Measurements from ENCODE around the gene FUT7.
"Not testable (repeated sequence)": the region's sequence is repeated elsewhere in the genome, so short reads cannot be mapped to it uniquely, and the experiment has no call there.

The FUT7 gene

DNA sequence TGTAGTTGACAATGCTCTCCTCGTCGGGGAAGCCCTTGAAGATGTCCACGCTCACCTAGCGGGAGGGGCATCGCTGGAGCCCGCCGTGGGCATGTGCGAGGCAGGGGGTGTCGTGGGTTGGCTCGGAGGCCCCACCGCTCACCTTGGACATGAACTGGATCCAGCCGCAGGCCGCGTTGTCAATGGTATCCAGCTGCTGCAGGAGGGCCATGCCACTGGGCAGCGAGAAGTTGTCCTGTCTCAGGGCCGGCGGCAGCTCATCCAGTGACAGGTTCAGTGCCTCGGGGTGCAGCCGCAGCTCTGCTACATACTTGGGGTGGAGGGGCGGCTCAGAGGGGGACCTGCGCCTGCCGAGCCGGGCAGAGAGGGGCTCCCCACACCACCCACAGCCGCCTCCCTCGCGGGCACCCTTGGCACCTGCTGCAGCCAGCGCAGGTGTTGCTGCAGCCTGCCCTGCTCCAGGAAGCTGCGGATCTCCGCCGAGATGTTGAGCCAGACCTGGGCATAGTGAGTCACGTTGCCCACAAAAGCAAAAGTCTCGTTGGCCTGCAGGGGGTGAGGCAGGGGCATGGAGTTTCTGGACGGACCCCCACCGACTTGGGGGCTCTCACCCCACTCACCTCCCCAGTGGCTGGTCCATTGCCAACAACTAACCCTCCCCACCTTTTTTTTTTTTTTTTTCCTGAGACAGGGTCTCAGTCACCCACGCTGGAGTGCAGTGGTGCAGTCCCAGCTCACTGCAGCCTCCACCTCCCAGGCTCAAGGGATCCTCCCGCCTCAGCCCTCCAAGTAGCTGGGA is 12.9 kb downstream of the FUT7 start:
- no peak for DNase-seq (ENCODE audit: low read depth in 2 of 2)

DNA sequence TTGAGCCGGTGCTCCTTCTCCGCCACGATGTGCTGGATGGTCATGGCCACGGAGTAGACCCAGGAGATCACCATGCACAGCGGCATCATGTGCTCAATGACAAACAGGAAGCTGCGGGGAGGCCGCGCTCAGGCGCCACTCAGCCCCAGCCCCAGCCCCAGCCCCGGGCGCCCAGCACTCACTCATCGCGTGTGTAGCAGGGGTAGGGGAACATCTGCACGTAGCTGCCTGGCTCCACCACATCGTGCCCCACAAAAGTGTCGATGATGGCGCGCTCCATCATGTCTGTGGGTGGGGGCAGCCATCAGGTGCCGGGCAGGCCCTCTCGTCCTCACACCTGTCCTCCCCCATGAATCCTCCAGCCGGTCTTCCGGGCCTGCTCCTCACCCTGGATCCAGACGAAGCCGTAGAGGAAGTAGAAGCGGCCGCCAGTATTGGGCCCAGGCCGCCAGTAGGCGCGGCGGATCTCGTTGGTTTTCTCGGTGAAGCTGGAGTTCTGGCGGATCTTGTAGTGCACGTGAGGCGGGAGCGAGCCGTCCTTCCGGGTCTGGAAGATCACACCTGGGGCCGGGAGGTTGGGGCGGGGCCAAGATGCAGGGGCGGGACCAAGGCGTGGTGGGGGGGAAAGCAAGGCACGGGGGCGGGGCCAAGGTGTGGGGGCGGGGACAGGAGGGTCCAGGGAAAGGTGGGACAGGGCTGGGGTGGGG is 13.9 kb downstream of the FUT7 start:
- no peak for DNase-seq (ENCODE audit: low read depth in 2 of 2)

DNA sequence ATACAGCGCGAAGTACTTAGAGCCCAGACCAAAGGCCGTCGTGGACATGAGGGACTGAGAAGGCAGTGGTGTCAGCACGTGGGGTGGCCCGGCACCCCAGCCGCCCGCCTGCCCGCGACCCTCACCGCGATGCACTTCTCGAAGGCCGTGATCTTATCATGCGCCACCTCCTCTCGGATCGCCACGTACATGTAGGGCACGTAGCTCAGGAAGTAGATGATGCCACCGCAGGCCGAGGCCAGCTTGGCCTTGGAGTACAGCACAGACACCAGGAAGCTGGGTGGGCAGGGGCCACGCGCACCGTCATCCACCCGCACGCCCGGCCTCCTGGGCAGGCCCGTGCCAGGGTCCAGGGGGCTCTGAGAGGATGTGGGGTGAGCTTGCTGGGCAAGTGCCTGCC is 14.8 kb downstream of the FUT7 start:
- no peak for DNase-seq (ENCODE audit: low read depth in 2 of 2)

DNA sequence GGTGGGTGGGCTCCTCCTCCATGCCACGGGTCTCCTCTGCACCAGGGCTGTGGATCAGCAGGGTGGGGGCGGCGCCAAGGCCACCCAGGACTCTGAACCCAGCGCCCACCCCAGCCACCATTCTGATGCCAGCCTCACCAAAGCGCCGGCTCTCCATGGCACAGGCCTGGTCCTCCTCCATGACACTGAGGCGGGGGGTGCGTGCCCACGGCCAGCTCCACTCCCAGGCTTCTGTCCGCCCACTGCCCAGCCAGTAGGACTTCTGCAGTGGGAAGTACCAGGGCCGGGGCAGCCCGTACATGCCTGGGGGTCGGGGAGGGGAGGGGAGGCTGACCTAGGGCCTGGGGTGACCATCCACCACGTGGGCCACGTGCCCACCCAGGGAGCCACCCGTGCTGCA is 15.5 kb downstream of the FUT7 start:
- DNase-seq (ENCODE audit: low read depth in 2 of 2), result no peak

DNA sequence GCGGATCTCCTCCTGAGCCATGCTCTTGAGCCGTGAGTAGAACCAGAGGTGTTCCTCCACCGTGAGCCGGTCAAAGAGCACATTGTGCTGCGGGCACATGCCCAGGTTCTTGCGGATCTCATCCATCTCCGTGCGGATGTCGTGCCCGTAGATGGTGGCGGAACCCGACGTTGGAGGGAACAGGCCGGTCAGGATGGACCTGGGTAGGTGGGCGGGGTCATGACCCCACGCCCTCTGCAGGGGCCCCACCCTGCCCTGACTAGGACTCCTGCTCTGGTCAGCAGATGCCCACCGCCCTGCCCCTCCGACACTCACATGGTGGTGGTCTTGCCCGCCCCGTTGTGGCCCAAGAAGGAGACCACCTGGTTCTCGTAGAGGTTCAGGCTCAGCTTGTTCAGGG is 15.9 kb downstream of the FUT7 start:
- DNase-seq (ENCODE audit: low read depth in 2 of 2), result no peak

DNA sequence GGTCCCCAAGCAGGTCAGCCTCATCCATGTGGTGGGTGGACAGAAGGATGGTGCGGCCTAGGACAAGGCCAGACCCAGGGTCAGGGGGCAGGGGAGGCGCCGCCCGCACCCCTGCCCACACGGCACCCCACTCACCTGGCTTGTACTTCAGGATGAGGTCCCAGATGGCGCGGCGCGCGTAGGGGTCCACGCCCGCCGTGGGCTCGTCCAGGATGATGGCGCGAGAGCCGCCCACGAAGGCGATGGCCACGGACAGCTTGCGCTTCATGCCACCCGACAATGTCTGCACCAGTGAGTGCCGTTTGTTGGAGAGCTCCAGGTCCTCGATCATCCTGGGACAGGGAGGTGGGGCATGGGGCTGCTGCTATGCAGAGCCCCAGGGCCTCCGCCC is 16.4 kb downstream of the FUT7 start:
- DNase-seq (ENCODE audit: low read depth in 2 of 2), result no peak

DNA sequence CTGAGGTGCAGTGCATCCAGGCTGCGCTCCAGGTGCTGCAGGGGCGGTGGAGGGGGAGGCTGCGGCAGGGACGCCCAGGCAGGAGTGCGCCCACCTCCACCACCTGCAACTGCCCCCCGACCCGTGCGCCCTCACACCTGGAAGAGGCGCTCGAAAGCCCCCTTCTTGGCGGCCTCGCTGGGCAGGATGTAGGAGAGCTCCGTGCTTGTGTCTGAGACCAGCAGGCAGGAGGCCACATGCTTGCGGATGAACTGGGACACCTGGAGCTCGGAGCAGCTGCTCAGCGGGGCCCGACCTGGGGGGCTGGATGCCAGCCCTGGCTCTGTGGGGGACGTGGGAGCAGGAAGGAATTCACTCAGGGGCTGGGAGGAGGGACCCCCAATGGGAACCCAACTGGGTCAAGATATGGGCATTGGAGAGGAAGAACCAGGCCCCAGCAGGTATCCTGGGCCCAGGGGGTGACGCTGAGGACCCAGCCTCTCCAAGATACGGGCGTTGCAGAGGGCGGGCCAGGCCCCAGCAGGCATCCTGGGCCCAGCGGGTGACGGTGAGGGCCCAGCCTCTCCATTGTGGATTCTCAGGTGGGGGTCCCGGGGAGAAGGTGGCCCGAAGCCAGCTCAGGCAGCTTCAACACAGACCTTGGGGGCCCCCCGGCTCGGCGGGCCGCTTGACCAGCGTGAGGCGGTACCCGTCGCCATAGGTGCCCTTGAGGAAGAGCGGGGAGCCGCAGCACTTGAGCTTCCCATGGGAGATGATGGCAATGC is 16.9 kb downstream of the FUT7 start:
- DNase-seq (ENCODE audit: low read depth in 2 of 2), result no peak

DNA sequence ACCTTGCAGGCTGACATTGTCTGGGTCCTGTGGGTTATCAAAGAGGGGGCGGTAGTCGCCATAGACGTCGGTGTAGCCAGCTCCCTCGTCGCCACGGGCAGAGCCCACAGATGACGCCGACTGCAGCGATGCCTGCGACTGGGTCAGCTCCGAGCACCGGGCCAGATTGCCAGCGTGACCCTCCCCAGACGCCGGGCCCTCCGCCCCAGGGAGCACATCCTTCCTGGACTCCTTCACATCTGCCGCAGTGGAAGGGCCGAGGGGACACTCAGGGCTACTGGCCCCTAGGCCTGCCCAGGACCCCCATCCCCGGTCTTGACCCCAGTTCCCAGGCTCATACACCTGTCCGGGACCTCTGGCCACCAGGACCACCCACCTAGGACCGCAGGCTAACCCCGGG is 17.7 kb downstream of the FUT7 start:
- DNase-seq (ENCODE audit: low read depth in 2 of 2), result no peak

DNA sequence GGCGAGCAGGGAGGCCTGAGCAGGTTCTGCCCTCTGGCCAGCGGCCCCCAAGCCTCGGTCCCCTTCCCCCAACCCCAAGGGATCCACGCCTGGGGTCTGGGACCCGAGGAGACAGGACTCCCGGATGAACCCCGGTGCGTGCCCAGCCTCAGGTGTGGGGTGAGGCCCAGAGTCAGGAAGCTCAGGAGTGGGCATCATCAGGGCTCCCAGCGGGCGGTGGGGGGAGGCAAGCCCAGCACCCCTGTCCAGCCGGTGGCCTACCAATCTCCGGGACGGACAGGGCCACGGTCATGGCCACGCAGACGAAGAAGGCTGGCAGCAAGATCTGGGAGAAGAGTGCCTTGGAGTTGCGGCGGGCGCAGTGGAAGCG is 18.3 kb downstream of the FUT7 start:
- DNase-seq (ENCODE audit: low read depth in 2 of 2), result no peak

DNA sequence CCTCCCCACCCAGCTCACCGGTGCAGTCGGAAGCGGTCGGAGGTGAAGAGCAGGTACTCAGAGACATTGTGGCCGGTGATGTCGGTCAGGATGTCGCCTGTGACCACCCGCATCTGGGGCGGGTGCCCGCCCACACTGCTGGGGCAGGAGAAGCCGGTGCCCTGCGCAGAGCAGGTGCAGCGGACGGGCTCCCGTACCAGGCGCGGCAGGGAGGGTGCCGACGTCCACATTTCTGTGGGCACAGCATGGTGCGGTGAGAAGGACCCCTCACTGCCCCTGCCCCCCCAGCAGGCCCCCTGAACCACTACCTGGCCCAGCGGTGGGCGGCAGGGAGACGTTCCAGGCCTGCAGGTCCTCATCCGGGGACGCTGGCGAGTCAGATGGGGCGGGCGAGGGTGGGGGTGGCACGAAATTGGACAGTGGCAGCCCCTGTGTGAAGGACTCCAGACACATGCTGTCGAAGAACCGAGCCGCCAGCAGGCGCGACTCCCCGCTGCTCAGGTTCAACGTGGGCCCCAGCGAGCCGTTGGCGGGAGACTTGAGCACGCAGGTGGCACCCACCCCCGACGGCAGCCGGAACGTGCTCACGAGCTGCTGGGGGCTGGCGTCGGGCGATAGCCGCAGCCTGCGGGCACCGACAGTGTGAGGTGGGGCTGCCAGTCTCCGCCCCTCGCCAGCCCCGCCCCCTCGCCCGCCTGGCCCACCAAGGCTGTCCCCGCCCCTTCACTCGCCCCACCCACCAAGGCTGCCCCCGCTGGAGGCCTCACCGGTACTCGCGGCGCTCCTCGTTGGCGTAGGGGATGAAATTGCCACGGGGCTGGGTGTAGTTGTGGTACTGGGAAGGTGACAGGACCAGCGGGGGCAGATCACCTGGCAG is 19.0 kb downstream of the FUT7 start:
- no peak for DNase-seq (ENCODE audit: low read depth in 2 of 2)

DNA sequence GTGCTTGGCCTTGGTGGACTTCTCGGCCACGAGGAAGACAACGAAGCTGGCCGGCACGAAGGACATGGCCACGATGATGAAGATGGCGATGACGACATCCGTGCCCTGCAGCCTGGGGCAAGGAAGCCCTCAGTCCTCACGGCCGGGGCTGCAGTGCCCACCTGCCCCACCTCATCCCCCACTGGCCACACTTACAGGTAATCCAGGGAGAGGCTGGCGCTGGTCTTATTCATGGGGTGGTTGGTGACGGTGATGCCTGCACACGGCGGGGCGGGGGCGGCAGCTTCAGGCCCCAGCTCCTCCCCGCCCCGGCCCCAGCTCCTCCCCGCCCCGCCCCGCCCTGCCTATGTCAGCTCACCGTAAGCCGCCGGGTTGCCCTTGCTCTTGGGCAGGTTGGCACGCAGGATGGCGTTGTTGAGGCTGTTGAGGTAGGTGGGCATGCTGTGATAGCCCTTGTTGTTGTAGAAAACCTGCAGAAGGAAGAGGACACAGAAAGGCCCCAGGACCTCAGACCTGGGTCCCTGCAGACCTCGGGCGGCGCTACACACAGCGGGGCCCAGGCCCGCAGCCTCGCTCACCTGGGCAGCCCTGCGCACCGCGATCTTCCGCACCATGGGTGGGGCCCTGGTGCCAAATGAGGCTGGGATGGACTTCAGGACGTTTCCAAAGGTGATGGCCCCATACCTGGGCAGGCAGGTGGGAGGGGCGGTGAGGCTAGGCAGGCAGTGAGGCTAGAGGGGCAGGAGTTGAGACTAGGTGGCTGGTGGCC is 19.8 kb downstream of the FUT7 start:
- no peak for DNase-seq (ENCODE audit: low read depth in 2 of 2)

DNA sequence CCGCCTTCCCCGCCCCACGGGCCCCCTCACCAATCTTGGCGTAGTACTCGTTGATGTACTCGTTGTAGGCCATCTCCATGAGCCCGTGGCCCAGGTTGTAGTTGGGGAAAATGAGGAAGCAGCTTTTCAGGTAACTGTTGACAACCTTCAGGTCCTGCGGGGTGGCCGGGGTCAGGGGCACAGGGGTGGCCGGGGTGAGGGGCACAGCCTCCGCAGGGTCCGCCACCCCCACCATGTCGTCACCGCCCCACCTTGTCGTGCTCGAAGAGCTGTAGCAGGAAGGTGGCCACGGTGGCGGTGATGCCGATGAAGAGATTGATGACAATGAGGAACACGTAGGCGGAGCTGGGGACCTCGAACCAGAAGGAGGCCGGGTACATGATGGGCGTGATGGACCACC is 20.7 kb downstream of the FUT7 start:
- DNase-seq (ENCODE audit: low read depth in 2 of 2), result no peak

DNA sequence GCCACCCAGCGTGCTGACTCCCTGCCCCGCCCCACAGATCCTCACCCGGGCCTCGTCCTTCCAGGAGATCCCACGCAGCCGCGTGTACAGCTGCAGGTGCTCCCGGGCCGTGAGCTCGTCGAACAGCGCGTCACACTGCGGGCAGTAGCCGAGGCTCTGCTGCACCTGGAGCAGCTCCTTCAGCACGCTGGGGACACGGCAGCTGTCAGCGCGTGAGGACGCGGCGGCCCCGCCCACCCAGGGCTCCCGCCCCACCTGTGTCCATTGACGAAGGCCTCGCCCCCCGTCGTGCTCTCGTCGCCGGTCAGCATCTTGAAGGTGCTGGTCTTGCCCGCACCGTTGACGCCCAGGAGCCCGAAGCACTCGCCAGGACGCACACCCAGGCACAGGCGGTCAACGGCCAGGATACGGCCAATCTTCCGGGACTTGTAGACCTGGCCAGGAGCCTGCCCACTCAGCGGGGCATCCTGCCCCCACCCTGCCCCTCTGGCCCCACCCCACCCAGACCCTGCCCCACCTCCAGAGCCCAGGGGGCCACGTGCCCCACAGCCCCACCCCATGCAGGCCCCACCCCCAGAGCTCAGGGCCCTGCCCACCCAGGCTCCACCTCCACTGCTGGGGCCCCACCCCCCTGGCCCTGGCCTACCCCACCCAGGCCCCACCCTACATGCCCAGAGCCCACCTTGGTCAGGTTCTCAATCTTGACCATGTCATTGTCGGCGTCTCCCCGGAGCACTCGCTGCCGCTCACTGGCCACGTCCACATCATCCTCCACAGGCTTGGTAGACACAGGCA is 21.8 kb downstream of the FUT7 start:
- no peak for DNase-seq (ENCODE audit: low read depth in 2 of 2)

DNA sequence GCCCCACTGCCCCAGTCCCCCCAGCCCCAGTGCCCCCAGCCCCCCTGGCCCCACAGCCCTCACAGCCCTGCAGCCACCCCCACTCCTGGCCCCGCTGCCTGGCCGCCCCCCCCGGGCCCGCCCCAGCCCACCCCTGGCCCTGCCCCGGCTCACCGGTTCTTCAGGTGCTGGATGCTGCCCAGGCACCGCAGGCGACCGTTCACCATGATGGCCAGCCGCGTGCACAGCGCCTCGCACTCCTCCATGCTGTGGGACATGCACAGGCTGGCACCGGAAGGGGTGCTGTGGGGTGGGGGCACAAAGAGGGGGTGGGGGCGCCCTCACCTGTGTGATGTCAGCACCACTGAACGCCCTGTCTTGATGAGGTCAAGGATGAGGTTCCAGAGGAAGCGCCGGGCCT is 22.7 kb downstream of the FUT7 start:
- no peak for DNase-seq (ENCODE audit: low read depth in 2 of 2)

DNA sequence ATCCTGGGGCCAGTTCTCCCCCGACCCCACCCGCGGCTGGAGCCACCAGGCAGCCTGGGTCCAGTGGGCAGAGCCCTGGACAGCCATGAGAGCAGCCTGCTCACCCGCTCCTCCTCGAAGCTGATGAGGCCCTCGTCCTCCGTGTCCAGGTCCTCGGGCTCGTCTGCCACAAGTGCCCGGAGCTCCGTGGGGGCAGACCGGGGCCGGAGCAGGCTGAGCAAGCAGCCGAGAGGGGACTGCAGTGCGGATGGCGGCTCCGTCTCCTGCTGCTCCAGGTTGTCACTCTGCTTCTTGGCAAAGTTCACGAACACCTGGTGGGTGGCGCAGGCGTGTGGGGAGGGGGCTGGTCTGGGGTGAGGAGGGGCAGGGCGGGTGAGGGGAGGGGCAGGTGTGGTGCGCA is 23.6 kb downstream of the FUT7 start:
- no peak for DNase-seq (ENCODE audit: low read depth in 2 of 2)

DNA sequence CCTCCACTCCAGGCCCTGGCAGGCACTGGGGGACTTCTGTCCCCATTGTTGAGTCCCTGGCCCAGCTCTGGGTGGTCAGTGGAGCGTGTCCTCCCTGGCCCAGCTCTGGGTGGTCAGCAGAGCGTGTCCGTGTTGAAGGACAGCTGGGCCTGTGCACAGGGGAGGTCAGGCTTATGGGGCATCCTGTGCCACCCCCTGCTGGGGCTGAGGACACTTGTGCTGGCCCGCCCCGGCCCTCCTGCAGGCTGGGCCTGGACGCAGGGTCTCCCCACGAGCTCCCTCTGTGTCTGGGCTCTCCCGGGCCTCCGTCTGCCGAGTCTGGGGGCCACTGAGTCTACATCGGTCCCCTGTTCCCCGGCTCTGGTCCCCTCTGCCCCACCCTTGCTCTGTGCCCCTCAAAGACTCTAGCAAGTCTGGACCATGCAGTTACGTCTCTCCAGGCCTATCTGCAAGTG is 24.0 kb downstream of the FUT7 start:
- no peak for DNase-seq (ENCODE audit: low read depth in 2 of 2)

DNA sequence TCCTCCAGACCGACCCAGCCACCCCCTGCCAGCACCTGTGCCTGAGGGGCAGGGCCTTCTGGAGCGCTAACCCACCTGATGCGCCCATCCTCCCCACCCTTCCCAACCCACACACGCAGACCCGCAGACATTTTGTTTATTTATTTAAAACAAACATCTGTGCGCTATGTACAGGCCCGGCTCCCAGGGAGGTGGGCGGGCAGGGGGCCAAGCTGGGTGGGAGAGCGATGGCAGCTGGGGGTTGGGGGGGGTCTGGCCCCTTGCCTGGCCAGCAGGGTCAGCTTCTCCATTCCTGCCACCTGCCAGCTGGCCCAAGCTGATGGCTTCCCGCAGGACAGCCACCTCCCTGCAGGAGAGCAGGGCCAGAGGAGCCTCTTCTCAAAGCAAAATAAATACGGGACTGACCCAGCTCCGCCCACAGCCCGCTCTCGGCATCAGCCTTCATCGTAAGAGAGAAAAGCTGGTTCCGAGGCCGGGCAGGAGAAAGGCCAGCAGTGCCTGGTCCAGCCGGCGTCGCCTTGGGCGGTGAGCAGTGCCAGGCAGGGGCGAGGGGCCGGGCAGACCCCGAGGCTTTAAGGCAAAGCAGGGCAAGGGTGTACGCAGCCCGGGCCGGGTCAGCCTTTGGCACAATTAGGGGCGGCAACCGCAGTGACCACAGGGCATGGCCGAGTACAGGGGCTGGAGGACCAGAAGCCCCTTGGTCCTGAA is 24.6 kb downstream of the FUT7 start:
- no peak for DNase-seq (ENCODE audit: low read depth in 2 of 2)

DNA sequence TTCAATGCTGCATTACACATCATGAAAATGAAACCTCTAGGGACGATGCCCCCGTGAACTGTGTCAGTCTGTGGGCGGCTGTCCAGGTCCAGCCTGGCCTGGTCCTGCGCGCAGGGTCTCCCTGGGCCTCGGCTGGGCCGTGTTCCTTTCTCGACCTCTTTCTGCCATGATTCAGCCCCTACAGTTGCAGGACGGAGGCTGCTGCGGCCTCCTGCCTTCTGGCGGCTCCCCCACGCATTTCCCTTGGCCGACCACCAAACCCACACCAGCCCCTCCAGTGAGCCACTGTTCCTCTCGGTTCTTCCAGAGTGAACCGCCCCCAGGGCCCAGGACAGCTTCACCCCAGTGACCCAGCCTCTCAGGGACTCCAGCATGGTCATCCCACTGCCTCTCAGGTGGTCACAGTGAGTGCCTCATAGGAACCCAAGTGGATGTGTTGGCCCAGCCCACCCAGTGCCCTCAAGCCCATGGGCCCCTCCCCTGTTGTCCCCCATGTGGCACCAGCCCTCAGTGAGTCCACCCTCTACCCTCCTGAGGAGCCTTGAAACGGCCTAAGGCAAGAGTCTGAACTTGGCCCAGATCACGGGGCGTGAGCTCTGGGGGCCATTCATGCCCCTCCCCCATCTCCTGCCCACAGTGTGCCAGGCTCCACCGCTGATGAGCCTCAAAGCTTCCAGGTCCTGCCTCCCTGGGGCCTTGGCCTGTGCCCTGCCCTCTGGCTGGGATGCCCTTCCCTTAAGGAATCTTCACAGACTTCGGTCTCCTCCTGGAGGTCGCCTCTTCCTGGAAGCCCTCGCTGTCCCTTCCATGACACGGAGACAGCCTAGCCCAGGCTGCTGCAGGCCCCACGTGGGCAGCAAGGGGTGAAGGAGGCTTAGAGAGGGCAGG is 25.5 kb downstream of the FUT7 start:
- DNase-seq (ENCODE audit: low read depth in 2 of 2), result no peak

DNA sequence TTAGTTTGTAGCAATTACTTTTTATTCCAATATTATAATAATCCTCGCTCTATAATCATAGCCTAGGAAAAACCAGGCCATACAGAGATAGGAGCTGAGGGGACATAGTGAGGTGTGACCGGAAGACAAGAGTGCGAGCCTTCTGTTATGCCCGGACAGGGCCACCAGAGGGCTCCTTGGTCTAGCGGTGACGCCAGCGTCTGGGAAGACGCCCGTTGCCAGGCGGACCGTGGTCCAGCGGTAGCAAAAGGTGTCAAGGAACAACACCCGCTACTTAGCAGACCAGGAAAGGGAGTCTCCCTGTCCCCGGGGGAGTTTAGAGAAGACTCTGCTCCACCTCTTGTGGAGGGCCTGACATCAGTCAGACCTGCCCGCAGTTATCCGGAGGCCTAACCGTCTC is 27.6 kb downstream of the FUT7 start:
- DNase-seq (ENCODE audit: low read depth in 2 of 2), result not testable (repeated sequence)
